Measurements from ENCODE around the gene ZNF324. TPM values are rescaled to one million over a fixed set of nuclear protein-coding genes. Genes with fewer than 3 reads are reported as not detected.

Gene ZNF324
- total RNA-seq, 4 donors from 2014 or later = 4.9 to 11.7 (median 8.6) TPM

GRCh38 chr19:58450856-58451357 lies 16.0 kb upstream of the ZNF324 start:
- TF ChIP-seq CTCF (IDR thresholded peaks at IDR 0.05; ENCODE audit: low read depth) = no peak

GRCh38 chr19:58451358-58452101 lies 15.3 kb upstream of the ZNF324 start, which contains the start of gene ZNF324B:
TSS of gene ZNF324B (plus strand) at chr19:58451622. CDS start at chr19:58453702, 2,080 bp downstream.
- no peak for TF ChIP-seq CTCF (IDR thresholded peaks at IDR 0.05; ENCODE audit: low read depth)

GRCh38 chr19:58453743-58454142 lies 13.1 kb upstream of the ZNF324 start:
- no peak for TF ChIP-seq CTCF (IDR thresholded peaks at IDR 0.05; ENCODE audit: low read depth)

- TF ChIP-seq CTCF (IDR thresholded peaks at IDR 0.05; ENCODE audit: low read depth) = no peak
These were observed 11.6 kb upstream of the ZNF324 start for GRCh38 chr19:58455306-58455705.

- TF ChIP-seq CTCF (IDR thresholded peaks at IDR 0.05; ENCODE audit: low read depth) = no peak
These were observed 10.8 kb upstream of the ZNF324 start for GRCh38 chr19:58456111-58456510.

GRCh38 chr19:58460039-58460438 lies 6.8 kb upstream of the ZNF324 start:
- TF ChIP-seq CTCF (IDR thresholded peaks at IDR 0.05; ENCODE audit: low read depth) = no peak

- TF ChIP-seq CTCF (IDR thresholded peaks at IDR 0.05; ENCODE audit: low read depth) = no peak
These were observed 656 bp upstream of the ZNF324 start for GRCh38 chr19:58466089-58466759.

Measured in subcutaneous adipose tissue (tissue), 4 donors.